ENCODE results near the gene COPG1. TPM values are rescaled to one million over a fixed set of nuclear protein-coding genes. Genes with fewer than 3 reads are reported as not detected.

The COPG1 gene
- polyA plus RNA-seq, 1 donor = 176 TPM

- DNase-seq = peak; percentile 57
Observed at GRCh38 chr3:129278966-129279906, 29.8 kb downstream of the COPG1 start.

- DNase-seq = no peak
Observed at GRCh38 chr3:129280183-129280582, 30.8 kb downstream of the COPG1 start.

- no peak for DNase-seq
Observed at GRCh38 chr3:129281726-129282125, 32.3 kb downstream of the COPG1 start.

GRCh38 chr3:129282727-129283327 is 33.4 kb downstream of the COPG1 start:
- no peak for DNase-seq

DNA sequence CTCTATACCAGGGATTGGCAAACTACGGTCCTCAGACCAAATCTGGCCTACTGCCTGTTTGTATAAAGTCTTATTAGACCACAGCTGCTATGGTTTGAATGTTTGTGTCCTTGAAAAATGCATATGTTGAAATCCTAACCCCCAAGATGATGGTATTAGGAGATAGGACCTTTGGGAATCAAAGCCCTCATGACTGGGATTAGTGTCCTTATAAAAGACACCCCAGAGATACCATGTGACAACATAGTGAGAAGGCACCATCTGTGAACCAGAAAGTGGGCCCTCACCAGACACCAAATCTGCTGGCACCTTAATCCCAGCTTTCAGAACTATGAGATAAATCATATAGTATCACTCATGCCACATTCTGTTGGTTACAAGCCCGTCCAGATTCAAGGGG is 36.7 kb downstream of the COPG1 start:
- no peak for DNase-seq

DNA sequence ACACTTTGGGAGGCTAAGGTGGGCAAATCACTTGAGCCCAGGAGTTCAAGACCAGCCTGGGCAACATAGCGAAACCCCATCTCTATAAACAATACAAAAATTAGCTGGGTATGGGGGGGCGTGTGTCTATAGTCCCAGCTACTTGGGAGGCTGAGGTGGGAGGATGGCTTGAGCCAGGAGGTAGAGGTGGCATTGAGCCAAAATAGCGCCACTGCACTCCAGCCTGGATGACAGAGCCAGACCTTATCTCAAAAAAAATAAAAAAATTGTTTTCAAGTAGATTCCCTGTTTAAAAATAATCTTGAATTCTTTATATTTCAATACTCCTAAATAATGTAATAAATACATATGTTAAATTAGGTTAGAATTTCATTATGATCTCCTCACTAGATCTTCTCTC is 39.0 kb downstream of the COPG1 start:
- DNase-seq = no peak

DNA sequence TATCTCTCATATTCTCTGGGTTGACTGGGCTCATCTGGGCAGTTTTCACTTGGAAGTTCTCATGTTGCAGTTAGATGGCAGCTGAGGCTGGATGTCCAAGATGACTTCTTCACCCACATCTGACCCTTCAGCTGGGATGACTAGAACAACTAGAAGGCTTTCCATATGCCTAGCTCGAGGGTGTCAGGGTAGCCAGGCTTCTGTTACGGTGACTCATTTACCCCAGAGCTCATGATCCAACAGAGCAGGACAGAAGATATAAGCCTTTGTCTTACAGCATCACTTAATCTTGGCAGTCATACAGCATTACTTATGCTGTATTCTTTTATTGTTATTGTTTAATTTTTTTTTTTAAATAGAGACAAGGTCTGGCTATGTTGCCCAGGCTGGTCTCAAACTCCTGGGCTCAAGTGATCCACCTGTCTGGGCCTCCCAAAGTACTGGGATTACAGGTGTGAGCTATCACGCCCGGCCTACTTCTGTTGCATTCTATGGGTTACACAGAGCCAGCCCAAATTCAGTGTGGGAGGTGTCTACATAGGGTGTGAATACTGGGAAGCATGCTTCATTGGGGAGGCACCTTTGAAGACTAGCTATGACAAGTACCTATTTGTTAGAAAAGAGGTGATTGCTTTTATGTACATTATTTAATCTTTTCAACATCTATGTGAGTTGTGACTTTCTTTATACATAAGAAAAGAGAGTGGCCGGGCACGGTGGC is 40.0 kb downstream of the COPG1 start:
- DNase-seq = no peak

DNA sequence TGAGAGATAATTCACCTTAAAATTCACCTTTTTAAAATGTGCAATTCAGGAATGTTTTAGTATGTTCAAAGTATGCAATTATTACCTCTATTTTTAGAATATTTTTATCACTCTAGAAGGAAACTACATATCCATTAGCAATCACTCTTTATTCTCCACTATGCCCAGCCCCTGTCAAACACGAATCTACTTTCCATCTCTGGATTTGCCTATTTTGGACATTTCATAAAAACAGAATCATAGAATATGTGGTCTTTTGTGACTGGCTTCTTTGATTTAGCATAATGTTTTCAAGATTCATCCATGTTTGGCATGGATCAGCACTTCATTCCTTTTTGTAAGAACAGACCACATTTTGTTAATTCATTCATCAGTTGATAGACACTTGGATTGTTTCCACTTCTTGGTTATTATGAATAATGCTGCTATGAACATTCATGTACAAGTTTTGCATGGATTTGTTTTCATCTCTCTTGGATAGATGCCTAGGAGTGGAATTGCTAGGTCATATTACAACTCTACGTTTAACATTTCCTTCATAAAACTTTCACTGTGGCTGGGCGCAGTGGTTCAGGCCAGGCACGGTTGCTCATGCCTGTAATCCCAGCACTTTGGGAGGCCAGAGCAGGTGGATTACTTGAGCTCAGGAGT is 42.0 kb downstream of the COPG1 start:
- no peak for DNase-seq

GRCh38 chr3:129295286-129295685 is 45.9 kb downstream of the COPG1 start:
- no peak for DNase-seq

GRCh38 chr3:129304146-129304961 is 54.9 kb downstream of the COPG1 start:
- no peak for DNase-seq

DNA sequence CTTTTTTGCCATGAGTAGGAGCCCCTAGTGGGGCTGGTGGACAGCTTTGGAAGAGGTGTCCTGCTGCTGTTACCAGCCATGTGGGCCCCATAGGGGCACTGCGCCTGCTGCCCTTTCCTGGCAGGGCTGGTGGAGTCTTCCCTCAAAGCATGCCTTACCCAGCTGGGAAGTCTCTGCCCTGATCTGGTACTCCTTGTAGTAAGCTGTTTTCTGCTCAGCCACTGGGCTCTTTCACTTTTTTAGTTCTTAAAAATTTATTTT is 55.5 kb downstream of the COPG1 start:
- DNase-seq = no peak

DNA sequence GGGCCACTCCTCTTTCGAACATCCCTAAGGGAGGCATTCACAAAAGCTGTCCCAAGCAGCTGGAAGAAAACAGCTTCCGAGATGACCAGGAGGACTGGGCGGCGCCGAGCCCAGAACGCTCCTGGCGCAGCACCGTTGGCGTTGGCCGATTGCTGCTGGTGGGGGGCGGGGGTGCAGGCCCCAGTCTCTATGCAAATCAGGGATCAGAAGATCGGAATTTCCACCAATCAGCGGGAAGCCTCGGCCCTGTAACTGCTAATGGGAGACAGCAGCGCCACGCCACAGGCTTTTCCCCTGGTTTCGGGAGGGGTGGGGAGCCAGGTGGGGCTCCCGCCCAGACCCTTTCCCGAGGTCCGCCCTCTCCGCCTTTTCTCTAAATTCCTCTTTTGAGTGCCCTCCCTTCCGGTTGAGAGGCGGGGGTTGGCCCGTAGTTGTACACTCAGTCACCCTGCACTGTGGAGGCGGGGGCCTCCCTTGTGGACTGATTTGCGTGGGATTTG is 56.2 kb downstream of the COPG1 start:
- DNase-seq = peak; percentile 81

DNA sequence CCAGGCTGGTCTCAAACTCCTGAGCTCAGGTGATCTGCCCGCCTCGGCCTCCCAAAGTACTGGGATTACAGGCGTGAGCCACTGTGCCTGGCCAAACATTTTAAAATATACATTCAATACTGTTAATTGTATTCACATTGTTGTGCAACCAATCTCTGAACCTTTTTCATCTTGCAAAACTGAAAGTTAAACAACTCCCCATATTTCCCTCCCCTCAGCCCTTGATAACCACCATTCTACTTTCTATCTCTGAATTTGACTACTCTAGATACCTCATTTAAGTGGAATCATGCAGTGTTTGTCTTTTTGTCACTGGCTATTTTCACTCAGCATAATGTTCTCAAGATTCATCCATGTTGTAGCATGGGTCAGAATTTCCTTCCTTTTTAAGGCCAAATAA is 59.2 kb downstream of the COPG1 start:
- DNase-seq = no peak

- DNase-seq = no peak
Observed at GRCh38 chr3:129310111-129311011, 61.0 kb downstream of the COPG1 start.

DNA sequence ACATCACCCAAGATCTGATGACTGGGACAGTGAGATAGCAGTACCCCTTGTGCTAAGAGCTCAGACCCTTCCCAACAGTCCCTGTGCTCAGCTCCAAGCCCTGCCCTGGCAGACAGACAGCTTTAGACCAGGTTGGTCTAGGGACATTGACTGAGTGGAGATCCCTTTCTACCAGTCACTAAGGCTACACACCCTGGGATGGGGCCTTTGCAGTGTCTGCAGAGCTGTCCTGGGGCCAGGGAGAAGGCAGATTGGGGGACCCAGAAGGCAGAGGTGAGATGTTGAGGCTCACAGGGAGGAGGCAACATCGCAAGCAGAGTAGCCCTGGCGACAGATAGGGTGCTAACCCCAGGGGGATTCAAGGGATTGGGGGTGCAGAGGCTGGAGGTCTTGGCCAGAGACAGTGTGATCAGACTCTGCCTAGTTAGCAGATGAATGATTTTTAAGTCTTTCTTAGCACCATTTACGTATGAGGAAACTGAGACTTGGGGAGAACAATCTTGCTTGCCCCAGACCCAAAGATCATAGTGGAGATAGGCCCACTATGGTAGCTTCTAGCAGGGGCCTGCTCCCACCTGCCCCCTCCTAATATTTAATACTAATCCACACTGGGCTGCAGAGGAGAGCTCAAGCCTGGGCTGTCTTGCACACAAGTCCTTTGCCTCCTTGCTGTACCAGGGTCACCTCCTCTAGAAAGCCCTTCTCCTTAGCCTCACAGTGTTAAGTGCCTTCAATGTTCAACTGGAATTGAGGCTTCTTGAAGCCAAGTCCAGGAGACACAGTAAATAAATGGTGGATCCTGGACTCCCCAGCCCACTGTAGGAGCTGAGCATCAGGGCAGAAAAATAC is 61.9 kb downstream of the COPG1 start:
- no peak for DNase-seq

DNA sequence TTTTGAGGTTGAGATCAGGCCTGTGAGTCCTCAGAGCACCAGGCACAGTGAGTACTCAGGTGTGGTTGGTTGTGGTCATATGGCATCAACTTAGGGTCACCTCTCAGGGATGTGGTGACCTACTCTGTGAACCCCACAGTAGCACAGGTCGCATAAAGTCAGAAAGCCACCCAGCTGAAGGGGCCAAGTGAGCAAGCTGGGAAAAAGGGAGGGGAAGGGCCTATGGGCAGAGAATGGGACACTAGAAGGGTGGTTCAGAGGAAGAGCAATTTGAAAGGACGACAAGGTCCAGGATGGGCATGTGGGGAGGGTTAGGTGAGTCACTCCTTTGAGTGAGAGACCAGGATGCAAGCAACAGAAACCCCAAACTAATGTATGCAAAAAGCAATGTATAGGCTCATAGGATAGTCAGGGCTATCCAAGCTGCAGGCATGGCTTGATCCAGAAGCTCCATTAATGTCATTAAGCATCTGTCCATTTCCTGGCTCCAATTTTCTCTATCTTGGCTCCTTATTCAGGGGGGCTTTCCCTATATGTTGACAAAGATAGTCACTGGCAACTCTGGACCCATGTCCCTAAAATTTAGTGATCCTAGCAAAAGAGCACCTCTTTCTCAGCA is 62.7 kb downstream of the COPG1 start:
- no peak for DNase-seq

- DNase-seq = no peak
Observed at GRCh38 chr3:129312671-129313414, 63.4 kb downstream of the COPG1 start.

- DNase-seq = no peak
Observed at GRCh38 chr3:129313415-129313664, 63.9 kb downstream of the COPG1 start.
